CD4-positive, alpha-beta T cell (primary cell): Measurements from ENCODE around the gene LEMD2. TPM values are rescaled to one million over a fixed set of nuclear protein-coding genes. Genes with fewer than 3 reads are reported as not detected.

Source experiments
- ATAC-seq: fragments of 200-7000 bp; cut with Tn5 transposase; one replicate; pipeline ENCODE4 v1.10.0; 2022; ENCODE audit warnings: mild to moderate bottlenecking; ENCODE audit not compliant: poor library complexity
- CTCF ChIA-PET: fragments of 350-600 bp; sonication (Branson Sonifier 250); formaldehyde crosslinking; loops from one replicate; lab custom pipeline; 2021; ENCODE audit warnings: antibody characterized with exemption, inconsistent platforms; lab: Charles Lee
- POLR2A ChIA-PET: fragments of 350-600 bp; sonication (Branson Sonifier 250); formaldehyde crosslinking; loops from one replicate; lab custom pipeline; 2021; ENCODE audit warnings: antibody characterized with exemption, inconsistent platforms; lab: Charles Lee
- DNase-seq, 14 experiments: peaks; one replicate each; pipeline ENCODE4 v3.0.0-alpha.2; 2013 to 2020; ENCODE audit warnings: mixed read lengths in 2 of 14
- H3K27ac ChIP-seq, 2 donors: one replicate each; pipeline versions ENCODE4 v1.5.1 to v1.7.0; 2013; ENCODE audit warnings: low read length in 2 of 2, low read depth in 1 of 2, mild to moderate bottlenecking in 1 of 2
- H3K27me3 ChIP-seq, 2 experiments: 1 replicate in 1 of 2; 2 replicates in 1 of 2; pipeline versions ENCODE4 v1.6.1 to v1.7.0; 2013; ENCODE audit warnings: low read length in 2 of 2, control low read depth in 1 of 2, mild to moderate bottlenecking in 1 of 2, moderate library complexity in 1 of 2; ENCODE audit not compliant: insufficient read depth in 2 of 2, control insufficient read depth in 1 of 2
- H3K36me3 ChIP-seq: one replicate; pipeline ENCODE4 v1.6.1; 2013; ENCODE audit warnings: low read length, control low read depth; ENCODE audit not compliant: insufficient read depth
- H3K4me1 ChIP-seq: one replicate; pipeline ENCODE4 v1.6.1; 2013; ENCODE audit warnings: low read length, control low read depth; ENCODE audit not compliant: insufficient read depth
- H3K4me3 ChIP-seq: one replicate; pipeline ENCODE4 v1.5.1; 2013; ENCODE audit warnings: mild to moderate bottlenecking, low read length, moderate library complexity
- H3K9me3 ChIP-seq, 2 experiments: 1 replicate in 1 of 2; 2 replicates in 1 of 2; pipeline versions ENCODE4 v1.6.1 to v1.7.0; 2013; ENCODE audit warnings: low read length in 2 of 2, mild to moderate bottlenecking in 2 of 2, control low read depth in 1 of 2, moderate library complexity in 1 of 2; ENCODE audit not compliant: control insufficient read depth in 1 of 2, insufficient read depth in 1 of 2
- H3K27ac Mint-ChIP-seq: one replicate; pipeline ENCODE4 v1.8.0; 2020; ENCODE audit warnings: mixed read lengths
- H3K27me3 Mint-ChIP-seq: one replicate; pipeline ENCODE4 v1.8.0; 2021; ENCODE audit warnings: mixed read lengths
- H3K36me3 Mint-ChIP-seq: one replicate; pipeline ENCODE4 v1.8.0; 2021; ENCODE audit warnings: low read depth, mixed read lengths
- H3K4me1 Mint-ChIP-seq: one replicate; pipeline ENCODE4 v1.8.0; 2021; ENCODE audit warnings: low read depth, mixed read lengths
- H3K4me3 Mint-ChIP-seq: one replicate; pipeline ENCODE4 v1.8.0; 2020; ENCODE audit warnings: mild to moderate bottlenecking, mixed read lengths
- H3K9me3 Mint-ChIP-seq: one replicate; pipeline ENCODE4 v1.8.0; 2020; ENCODE audit warnings: mixed read lengths
- CTCF ChIP-seq: fragments of 200-600 bp; IDR thresholded peaks from one replicate; pipeline ENCODE4 v1.8.0; 2022; ENCODE audit warnings: antibody characterized with exemption, mild to moderate bottlenecking
- intact Hi-C, 2 experiments: fragments of 100-400 bp; cut with DNase I in 1 of 2; cut with micrococcal nuclease in 1 of 2; formaldehyde crosslinking; loops; one replicate each; pipeline versions ENCODE4 v1.15.1 to v1.9.0; 2023 to 2025; cut with DNase I, micrococcal nuclease
- total RNA-seq, 174 experiments: library from RNA in 2 of 174; stranded (reverse) in 2 of 174; gene quantifications; one replicate each; pipeline ENCODE4 v1.2.3 and lab custom pipeline; 2021 to 2026

LEMD2 gene
- total RNA-seq, 2 experiments from 2014 or later: 122 to 124 TPM

DNA sequence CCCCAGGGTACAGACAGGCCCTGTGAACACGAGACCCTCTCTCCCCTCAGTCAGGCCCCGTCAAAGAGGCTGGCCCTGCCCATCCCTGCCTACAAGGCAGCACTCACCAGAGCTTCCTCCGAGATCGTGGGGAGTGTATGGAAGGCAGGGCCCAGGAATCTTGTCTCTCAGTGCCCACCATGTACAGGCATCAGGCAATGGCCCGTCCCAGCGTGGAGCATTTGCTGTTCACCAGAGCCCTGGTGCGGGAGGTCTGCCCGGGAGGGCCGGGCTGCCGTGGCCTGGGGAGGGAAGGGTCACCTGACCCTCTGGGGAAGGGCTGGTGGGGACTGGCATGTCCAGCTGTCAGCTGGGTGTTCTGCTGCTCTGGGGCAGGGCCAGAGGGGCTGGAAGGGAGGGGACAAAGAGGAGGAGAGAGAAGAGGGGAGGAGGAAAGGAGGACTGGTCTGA, 42.3 kb downstream of the LEMD2 start, which contains the start of gene IP6K3:
TSS of gene IP6K3 (minus strand) at position 255 of the 450 bp plus-strand sequence. CDS start 11,429 bp downstream, outside the sequence.
- peaks cover 4% of the 10 kb centered on the region in 2 experiments for H3K27me3 ChIP-seq
- POLR2A ChIA-PET: no interaction called here

GRCh38 chr6:33746036-33746600, 42.8 kb downstream of the LEMD2 start:
- ATAC-seq: no peak
- H3K9me3 ChIP-seq: no peaks in the 10 kb centered on the region
- POLR2A ChIA-PET: no interaction called here
- peaks cover 4% of the 10 kb centered on the region in 2 experiments for H3K27me3 ChIP-seq
- no peak overlapping the region for H3K27ac ChIP-seq
- H3K4me3 ChIP-seq: no peak overlapping the region
- H3K27ac Mint-ChIP-seq: no peak overlapping the region
- H3K9me3 Mint-ChIP-seq: no peaks in the 10 kb centered on the region
- TF ChIP-seq CTCF: no peak
- CTCF ChIA-PET: interaction anchor here (0.8 to 3.7 kb wide), 2 partner anchors 35 to 281 kb away, joined by 3 to 26 read pairs; partner anchors contain the start of gene UQCC2
- H3K4me3 Mint-ChIP-seq: no peak overlapping the region
- no peaks in the 10 kb centered on the region for H3K36me3 Mint-ChIP-seq
- peaks cover 5% of the 10 kb centered on the region for H3K4me1 ChIP-seq
- intact Hi-C loops: no loop called here
- no peaks in the 10 kb centered on the region for H3K36me3 ChIP-seq
- DNase-seq: no peak
- H3K27me3 Mint-ChIP-seq: peaks cover 12% of the 10 kb centered on the region
- peaks cover 5% of the 10 kb centered on the region for H3K4me1 Mint-ChIP-seq

More for the DNA sequence above, 42.3 kb downstream of the LEMD2 start, which contains the start of gene IP6K3:
- no peaks in the 10 kb centered on the region for H3K9me3 ChIP-seq
- CTCF ChIA-PET: no interaction called here
- no peaks in the 10 kb centered on the region for H3K36me3 ChIP-seq
- no peak within 1 kb of the TSS for H3K4me3 ChIP-seq
- peaks cover 5% of the 10 kb centered on the region for H3K4me1 ChIP-seq
- H3K27me3 Mint-ChIP-seq: peaks cover 12% of the 10 kb centered on the region
- H3K27ac ChIP-seq: no peak within 1 kb of the TSS
- H3K36me3 Mint-ChIP-seq: no peaks in the 10 kb centered on the region
- ATAC-seq: no peak
- H3K27ac Mint-ChIP-seq: no peak within 1 kb of the TSS
- H3K4me1 Mint-ChIP-seq: peaks cover 5% of the 10 kb centered on the region
- H3K9me3 Mint-ChIP-seq: no peaks in the 10 kb centered on the region
- no peak for DNase-seq
- H3K4me3 Mint-ChIP-seq: no peak within 1 kb of the TSS
- TF ChIP-seq CTCF: no peak
- intact Hi-C loops: no loop called here

DNA sequence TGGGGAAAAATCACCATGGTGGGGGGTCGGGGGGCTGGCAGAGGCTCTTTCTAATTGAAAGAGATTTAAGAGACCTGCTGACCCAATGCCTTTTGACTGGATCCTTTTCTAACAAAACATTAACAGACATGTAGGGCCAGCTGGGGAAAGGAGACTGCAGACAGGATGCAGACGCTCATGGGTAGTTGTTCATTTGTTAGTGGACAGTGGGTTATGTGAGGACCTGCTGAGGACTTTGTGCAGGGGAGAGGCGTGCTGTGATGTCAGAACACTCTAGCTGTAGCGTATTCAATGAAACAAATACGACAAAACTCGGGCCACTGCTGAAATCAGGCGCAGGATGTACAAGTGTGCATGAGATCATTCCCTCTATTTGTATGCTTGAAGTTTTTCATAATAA, 43.4 kb downstream of the LEMD2 start:
- no peak for TF ChIP-seq CTCF
- Histone ChIP-seq H3K4me1 (peaks cover 5% of the 10 kb centered on the region), H3K9me3 (no peaks in the 10 kb centered on the region), H3K27ac (no peak overlapping the region), H3K4me3 (no peak overlapping the region), H3K36me3 (no peaks in the 10 kb centered on the region), H3K27me3 (peaks cover 4% of the 10 kb centered on the region in 2 experiments)
- peaks cover 5% of the 10 kb centered on the region for H3K4me1 Mint-ChIP-seq
- intact Hi-C loops: no loop called here
- ChIA-PET CTCF (interaction anchor here (0.8 to 3.7 kb wide), 2 partner anchors 34 to 282 kb away, joined by 3 to 26 read pairs; partner anchors contain the start of gene UQCC2), POLR2A (no interaction called here)
- DNase-seq (no peak), ATAC-seq (no peak)
- no peaks in the 10 kb centered on the region for H3K9me3 Mint-ChIP-seq
- no peak overlapping the region for H3K27ac Mint-ChIP-seq
- H3K36me3 Mint-ChIP-seq: no peaks in the 10 kb centered on the region
- H3K27me3 Mint-ChIP-seq: peaks cover 12% of the 10 kb centered on the region
- H3K4me3 Mint-ChIP-seq: no peak overlapping the region
